Activated T-helper 2 cell treated with anti-CD3 and anti-CD28 coated beads, Interferon-gamma antibody, Interleukin-2, Interleukin-4, amounts not matched to agents 10 μg/mL and 5 μg/mL and 100 μg/mL, durations not matched to agents 14 hours and 24 hours and 36 hours (primary cell): ENCODE results near the gene MAEA. TPM values are rescaled to one million over a fixed set of nuclear protein-coding genes. Genes with fewer than 3 reads are reported as not detected.
"Not testable (repeated sequence)": the region's sequence is repeated elsewhere in the genome, so short reads cannot be mapped to it uniquely, and the experiment has no call there.

Source experiments
- DNase-seq: peaks from one replicate; pipeline ENCODE4 v3.0.0; 2021; ENCODE audit warnings: low spot score
- H3K27ac Mint-ChIP-seq: one replicate; pipeline ENCODE4 v1.8.0; 2021; ENCODE audit warnings: mixed read lengths
- H3K27me3 Mint-ChIP-seq: one replicate; pipeline ENCODE4 v1.8.0; 2021; ENCODE audit warnings: low read depth, mixed read lengths
- H3K36me3 Mint-ChIP-seq: one replicate; pipeline ENCODE4 v1.8.0; 2021; ENCODE audit warnings: low read depth, mixed read lengths
- H3K4me1 Mint-ChIP-seq: one replicate; pipeline ENCODE4 v1.8.0; 2021; ENCODE audit warnings: low read depth, mixed read lengths
- H3K4me3 Mint-ChIP-seq: one replicate; pipeline ENCODE4 v1.8.0; 2021; ENCODE audit warnings: low read depth, mild to moderate bottlenecking, moderate library complexity, mixed read lengths
- H3K9me3 Mint-ChIP-seq: one replicate; pipeline ENCODE4 v1.8.0; 2021; ENCODE audit warnings: mixed read lengths
- intact Hi-C: fragments of 100-400 bp; cut with micrococcal nuclease; formaldehyde crosslinking; loops from one replicate; pipeline ENCODE4 v1.15.1; 2023
- total RNA-seq: library from RNA; stranded (reverse); gene quantifications from 2 replicates; pipeline ENCODE4 v1.2.3, GENCODE V29; 2022

MAEA gene
- total RNA-seq, 1 donor from 2014 or later: 59.2 TPM

DNA sequence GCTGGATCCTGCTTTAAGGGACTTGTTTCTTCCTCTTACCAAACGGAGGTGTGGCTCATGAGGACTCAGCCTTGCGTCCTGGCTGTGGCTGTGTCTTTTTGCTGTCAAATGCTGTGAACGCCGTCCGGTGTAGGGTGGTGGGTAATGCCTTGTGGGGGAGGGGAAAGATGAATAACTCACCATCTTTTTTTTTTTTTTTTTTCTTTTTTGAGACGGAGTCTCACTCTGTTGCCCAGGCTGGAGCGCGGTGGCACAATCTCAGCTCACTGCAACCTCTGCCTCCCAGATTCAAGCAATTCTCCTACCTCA lies 3.0 kb downstream of the MAEA start:
- H3K9me3 Mint-ChIP-seq, H3K4me3 Mint-ChIP-seq, H3K27ac Mint-ChIP-seq, H3K27me3 Mint-ChIP-seq, DNase-seq, intact Hi-C loops: not testable (repeated sequence)
- H3K36me3 Mint-ChIP-seq: peaks cover 16% of the 10 kb centered on the region
- peaks cover 28% of the 10 kb centered on the region for H3K4me1 Mint-ChIP-seq

DNA sequence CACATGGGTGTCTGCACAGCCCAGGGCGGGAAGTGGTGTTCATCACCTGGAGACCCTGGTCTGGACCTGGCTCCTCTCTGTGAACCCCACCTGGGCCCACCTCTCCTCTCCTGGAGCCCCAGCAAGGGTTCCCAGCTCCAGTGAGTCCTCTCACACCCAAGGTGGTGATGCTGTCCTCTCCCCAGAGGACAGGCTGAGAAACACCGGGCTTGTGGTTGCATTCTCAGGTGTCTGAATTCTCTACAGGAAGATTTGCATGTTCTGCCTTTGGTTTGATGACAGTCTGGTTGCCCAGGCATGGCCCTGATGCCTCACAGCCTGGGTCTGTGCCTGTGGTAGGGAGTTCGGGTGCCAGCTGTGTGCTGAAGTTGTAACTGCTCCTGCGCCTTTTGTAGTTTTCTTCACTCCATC lies 3.8 kb downstream of the MAEA start:
- intact Hi-C loops: no loop called here
- H3K27ac Mint-ChIP-seq: no peak overlapping the region
- H3K27me3 Mint-ChIP-seq: no peaks in the 10 kb centered on the region
- no peak overlapping the region for H3K4me3 Mint-ChIP-seq
- H3K36me3 Mint-ChIP-seq: peaks cover 24% of the 10 kb centered on the region
- H3K9me3 Mint-ChIP-seq: no peaks in the 10 kb centered on the region
- no peak for DNase-seq
- peaks cover 27% of the 10 kb centered on the region for H3K4me1 Mint-ChIP-seq

DNA sequence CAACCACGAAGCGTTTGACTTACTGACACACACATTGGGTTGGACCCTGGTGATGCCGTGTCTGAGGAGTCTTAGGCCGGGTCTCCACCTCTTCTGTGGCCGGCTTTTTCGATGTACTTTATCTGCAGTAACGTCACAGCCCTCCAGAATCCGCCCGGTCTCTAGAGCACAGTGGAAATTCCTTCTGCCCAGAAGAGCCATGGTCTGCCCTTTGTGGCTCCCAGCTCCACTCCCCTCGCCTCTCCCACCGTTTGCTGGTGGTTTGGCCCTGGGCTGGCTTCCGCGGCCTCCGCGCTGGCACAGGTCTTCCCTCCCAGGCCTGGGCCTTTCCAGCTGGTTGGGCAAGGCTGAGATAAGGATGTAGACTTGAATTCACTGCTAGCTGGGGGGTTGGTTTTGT lies 4.3 kb downstream of the MAEA start:
- intact Hi-C loops: no loop called here
- H3K9me3 Mint-ChIP-seq: no peaks in the 10 kb centered on the region
- no peak overlapping the region for H3K4me3 Mint-ChIP-seq
- no peak overlapping the region for H3K27ac Mint-ChIP-seq
- H3K4me1 Mint-ChIP-seq: peaks cover 22% of the 10 kb centered on the region
- no peaks in the 10 kb centered on the region for H3K27me3 Mint-ChIP-seq
- no peak for DNase-seq
- peaks cover 26% of the 10 kb centered on the region for H3K36me3 Mint-ChIP-seq

DNA sequence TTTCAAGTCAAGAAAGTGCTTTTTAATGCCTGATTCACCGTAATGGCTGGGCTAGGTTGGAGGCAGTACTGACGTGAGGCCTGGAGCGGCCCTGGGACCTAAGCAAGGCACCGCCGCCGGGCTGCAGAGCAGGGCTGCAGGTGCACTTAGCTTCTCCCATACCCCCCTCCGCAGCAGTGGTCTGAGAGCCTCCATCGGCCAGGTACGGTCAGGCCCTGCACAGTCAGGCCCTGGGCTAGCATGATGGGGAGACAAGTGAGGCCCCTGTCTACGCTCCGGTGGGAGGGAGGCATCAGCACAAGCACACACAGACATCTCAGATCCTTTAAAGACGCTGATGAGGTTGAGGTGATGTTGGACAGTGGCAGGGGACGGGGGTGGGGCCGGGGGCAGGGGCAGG lies 4.7 kb downstream of the MAEA start:
- H3K36me3 Mint-ChIP-seq: peaks cover 30% of the 10 kb centered on the region
- no peak overlapping the region for H3K27ac Mint-ChIP-seq
- no peak overlapping the region for H3K4me3 Mint-ChIP-seq
- intact Hi-C loops: no loop called here
- H3K4me1 Mint-ChIP-seq: peaks cover 22% of the 10 kb centered on the region
- no peak for DNase-seq
- no peaks in the 10 kb centered on the region for H3K9me3 Mint-ChIP-seq
- H3K27me3 Mint-ChIP-seq: no peaks in the 10 kb centered on the region

DNA sequence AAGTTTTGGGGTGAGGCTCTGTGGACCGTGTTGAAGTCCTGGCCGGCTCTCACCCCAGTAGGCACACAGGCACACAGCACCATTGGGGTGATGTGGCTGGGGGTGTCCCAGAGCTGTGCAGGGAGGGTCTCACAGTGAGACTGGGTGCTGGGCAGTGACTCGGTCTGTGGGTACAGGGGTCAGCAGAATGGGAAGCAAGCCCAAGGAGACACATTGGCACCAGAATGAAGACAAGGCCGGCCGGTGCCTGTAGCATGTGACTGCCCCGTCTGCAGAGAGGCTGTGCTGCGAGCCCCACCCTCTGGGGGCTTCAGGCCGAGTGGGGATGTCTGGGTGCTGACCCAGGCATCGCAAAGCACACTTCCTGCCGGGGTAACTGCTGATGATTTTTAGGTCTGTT lies 5.2 kb downstream of the MAEA start:
- Mint-ChIP-seq H3K27ac (no peak overlapping the region), H3K4me3 (no peak overlapping the region), H3K9me3 (no peaks in the 10 kb centered on the region)

DNA sequence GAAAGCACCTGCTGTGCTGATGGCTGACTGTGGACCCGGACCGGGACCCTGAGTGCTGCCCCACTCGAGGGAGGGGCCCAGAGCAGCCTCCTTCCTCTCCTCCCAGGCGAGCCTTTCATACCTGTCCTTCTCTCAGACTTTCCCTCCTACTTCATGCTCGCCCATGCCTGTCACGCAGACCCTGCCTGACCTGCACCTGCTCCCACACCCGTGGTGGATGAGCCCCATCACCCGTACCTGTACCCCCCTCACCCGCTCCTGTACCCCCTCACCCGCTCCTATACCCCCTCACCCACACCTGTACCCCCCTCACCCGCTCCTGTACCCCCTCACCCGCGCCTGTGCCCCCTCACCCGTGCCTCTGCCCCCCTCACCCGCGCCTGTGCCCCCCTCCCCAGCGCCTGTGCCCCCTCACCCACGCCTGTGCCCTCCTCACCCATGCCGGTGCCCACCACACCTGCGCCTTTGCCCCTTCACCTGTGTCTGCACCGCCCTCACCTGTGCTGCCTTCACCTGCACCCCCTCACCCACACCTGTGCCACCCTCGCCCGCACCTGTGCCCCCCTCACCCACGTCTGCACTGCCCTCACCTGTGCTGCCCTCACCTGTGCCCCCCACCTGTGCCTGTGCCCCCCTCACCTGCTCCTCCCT lies 5.8 kb downstream of the MAEA start:
- H3K27me3 Mint-ChIP-seq: no peaks in the 10 kb centered on the region
- no peaks in the 10 kb centered on the region for H3K9me3 Mint-ChIP-seq
- no peak overlapping the region for H3K4me3 Mint-ChIP-seq
- H3K4me1 Mint-ChIP-seq: peaks cover 21% of the 10 kb centered on the region
- intact Hi-C loops: no loop called here
- peaks cover 41% of the 10 kb centered on the region for H3K36me3 Mint-ChIP-seq
- no peak for DNase-seq
- no peak overlapping the region for H3K27ac Mint-ChIP-seq

More for the DNA sequence above, 5.2 kb downstream of the MAEA start:
- DNase-seq: no peak
- intact Hi-C loops: no loop called here
- Mint-ChIP-seq H3K27me3 (no peaks in the 10 kb centered on the region), H3K4me1 (peaks cover 24% of the 10 kb centered on the region), H3K36me3 (peaks cover 35% of the 10 kb centered on the region)

DNA sequence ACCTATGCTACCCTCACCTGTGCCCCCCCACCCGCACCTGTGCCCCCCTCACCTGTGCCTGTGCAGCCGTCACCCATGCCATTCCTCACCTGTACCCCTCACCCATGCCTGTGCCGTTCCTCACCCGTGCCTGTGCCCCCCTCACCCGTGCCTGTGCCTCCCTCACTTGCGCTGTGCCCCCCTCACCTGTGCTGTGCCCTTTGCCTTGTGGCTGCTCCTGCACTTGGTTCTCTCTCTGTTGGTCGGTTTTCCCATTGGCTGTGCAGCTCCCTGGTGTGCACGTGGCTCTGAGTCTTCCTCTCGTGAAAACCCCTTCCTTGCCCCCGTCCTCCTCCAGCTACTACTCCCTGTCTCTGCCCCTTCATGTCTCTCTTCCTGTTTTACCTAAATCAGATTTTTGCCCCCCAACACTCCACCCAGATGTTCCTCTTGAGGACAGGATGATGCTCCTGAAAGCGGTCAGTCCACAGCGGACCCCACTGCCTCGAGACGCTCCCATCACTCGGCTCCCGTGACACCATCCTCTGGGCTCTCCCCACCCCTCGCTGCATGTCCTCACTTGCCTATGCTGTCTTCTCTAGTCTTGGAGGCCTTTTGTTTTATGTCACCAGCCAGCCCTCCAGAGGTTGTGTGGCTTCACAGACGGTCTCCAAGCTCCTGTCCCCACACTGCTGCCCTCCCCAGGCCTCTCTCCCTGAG lies 6.8 kb downstream of the MAEA start:
- DNase-seq: no peak
- no peaks in the 10 kb centered on the region for H3K9me3 Mint-ChIP-seq
- peaks cover 19% of the 10 kb centered on the region for H3K4me1 Mint-ChIP-seq
- intact Hi-C loops: no loop called here
- no peak overlapping the region for H3K4me3 Mint-ChIP-seq
- peak overlapping the region; percentile 7 for H3K27ac Mint-ChIP-seq
- no peaks in the 10 kb centered on the region for H3K27me3 Mint-ChIP-seq
- H3K36me3 Mint-ChIP-seq: peaks cover 50% of the 10 kb centered on the region

DNA sequence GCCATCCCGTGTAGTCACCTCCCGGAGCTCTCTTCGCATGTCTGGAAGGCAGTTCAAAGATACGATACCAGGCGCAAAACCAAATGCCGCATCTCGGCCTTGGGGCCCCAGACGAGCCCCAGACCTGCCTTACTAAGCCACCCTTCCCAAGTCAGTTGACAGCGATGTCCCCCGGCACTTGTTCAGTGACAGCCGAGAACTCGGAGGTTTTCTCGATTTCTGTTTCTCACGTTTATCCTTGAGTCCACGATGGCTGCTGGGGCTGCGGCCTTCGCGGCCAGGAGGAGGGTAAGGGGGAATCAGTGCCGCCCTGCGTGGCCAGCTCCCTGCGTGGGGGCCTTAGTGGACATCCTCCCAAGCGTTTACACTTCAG lies 7.3 kb downstream of the MAEA start:
- no peak overlapping the region for H3K4me3 Mint-ChIP-seq

DNA sequence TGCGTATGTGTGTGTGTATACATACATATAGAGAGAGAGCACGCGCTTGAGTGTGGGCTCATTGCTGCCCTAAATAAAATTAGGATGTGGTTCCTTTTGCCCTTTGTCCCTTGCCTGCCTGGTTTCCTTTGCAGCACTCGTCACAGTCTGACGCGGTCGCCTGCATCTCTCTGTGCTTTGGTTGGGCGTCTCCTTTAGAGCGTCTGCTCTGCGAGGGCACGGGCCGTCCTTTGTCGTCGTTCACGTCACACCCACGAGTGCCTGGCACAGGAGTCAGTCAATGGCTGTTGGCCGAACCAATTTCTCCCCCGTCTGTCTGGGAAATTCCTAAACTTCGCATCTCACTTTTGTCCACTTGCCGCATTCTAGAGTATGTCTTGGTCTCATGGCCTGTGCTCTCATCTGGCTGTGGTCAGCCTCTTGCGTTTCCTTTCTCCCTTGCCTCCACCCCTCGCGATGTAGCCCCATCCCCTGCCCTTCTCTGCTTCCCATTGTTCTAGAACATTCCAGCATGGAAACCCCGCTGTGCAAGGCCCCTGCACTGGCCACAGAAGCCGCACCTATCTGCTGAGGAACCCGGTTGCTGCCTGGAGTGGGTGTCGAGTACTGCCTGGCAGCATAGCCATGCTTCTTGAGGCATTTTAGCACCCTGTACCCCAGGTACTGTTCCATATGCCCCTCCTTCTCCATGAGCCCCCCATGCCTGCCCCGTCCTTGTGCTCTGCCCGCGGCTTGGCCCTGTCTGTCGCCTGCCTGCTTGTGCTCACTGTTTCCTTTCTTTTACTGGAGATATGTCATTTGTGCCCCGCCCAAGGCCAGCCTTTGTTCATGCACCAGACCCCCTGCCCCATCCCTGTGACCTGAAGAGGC lies 8.0 kb downstream of the MAEA start:
- Mint-ChIP-seq H3K4me1 (peaks cover 12% of the 10 kb centered on the region), H3K36me3 (peaks cover 53% of the 10 kb centered on the region), H3K4me3 (no peak overlapping the region), H3K27me3 (no peaks in the 10 kb centered on the region), H3K9me3 (no peaks in the 10 kb centered on the region), H3K27ac (peak overlapping the region; percentile 22)
- intact Hi-C loops: no loop called here
- no peak for DNase-seq

More for the DNA sequence above, 7.3 kb downstream of the MAEA start:
- Mint-ChIP-seq H3K9me3 (no peaks in the 10 kb centered on the region), H3K36me3 (peaks cover 54% of the 10 kb centered on the region), H3K27ac (no peak overlapping the region), H3K27me3 (no peaks in the 10 kb centered on the region), H3K4me1 (peaks cover 14% of the 10 kb centered on the region)
- no peak for DNase-seq
- intact Hi-C loops: no loop called here

DNA sequence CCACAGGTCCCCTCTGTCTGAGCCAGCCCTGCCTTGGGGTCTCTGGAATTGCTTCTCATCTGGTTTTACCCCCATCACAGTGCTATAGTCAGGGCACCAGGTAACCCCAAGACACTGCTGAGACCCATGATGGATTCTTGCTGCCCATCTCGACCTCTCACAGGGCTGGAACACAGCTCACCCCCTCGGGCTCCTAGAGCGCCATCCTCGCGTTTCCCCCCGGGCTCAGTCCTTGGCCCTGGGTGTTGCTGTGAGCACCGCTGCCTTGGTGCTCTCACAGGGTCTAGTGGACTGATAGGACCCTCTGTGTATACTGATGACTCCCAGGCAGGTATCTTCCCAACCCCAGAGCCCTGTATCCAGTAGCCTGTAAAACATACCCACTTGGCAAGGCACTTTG lies 8.8 kb downstream of the MAEA start:
- H3K4me1 Mint-ChIP-seq: peaks cover 12% of the 10 kb centered on the region

DNA sequence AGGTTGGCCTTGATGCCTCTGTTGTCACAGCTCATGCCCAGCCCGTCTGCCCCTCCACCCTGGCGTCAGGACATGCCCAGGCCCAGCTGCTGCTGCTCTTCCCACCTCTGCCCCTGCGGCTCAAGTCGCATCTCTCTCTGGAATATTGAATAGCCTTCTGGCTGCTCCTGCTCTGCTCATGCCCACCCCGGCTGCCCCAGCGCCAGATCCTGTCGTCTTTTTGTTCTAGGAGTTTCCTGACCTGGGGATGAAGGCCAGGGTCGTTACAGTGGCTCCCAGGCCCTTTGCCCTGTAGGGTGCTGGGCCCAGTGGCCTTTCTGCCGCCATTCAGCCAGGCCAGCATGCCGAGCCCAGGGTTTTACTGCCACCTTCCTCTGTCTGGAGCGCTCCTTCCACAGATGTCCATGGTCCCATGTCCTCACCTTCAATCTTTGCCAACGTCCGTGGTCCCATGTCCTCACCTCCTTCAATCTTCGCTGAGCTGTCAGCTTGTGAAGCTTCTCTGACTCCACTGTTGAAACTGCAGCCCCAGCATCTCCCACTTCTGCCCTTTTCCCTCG lies 9.7 kb downstream of the MAEA start:
- no peak overlapping the region for H3K4me3 Mint-ChIP-seq
- H3K27ac Mint-ChIP-seq: peak overlapping the region; percentile 31
- no peaks in the 10 kb centered on the region for H3K27me3 Mint-ChIP-seq
- no peaks in the 10 kb centered on the region for H3K9me3 Mint-ChIP-seq
- no peak for DNase-seq
- peaks cover 12% of the 10 kb centered on the region for H3K4me1 Mint-ChIP-seq
- H3K36me3 Mint-ChIP-seq: peaks cover 49% of the 10 kb centered on the region
- intact Hi-C loops: no loop called here

More for the DNA sequence above, 8.8 kb downstream of the MAEA start:
- H3K4me3 Mint-ChIP-seq: no peak overlapping the region
- H3K27ac Mint-ChIP-seq: no peak overlapping the region
- no peaks in the 10 kb centered on the region for H3K27me3 Mint-ChIP-seq
- H3K36me3 Mint-ChIP-seq: peaks cover 53% of the 10 kb centered on the region
- DNase-seq: no peak
- no peaks in the 10 kb centered on the region for H3K9me3 Mint-ChIP-seq
- intact Hi-C loops: no loop called here

DNA sequence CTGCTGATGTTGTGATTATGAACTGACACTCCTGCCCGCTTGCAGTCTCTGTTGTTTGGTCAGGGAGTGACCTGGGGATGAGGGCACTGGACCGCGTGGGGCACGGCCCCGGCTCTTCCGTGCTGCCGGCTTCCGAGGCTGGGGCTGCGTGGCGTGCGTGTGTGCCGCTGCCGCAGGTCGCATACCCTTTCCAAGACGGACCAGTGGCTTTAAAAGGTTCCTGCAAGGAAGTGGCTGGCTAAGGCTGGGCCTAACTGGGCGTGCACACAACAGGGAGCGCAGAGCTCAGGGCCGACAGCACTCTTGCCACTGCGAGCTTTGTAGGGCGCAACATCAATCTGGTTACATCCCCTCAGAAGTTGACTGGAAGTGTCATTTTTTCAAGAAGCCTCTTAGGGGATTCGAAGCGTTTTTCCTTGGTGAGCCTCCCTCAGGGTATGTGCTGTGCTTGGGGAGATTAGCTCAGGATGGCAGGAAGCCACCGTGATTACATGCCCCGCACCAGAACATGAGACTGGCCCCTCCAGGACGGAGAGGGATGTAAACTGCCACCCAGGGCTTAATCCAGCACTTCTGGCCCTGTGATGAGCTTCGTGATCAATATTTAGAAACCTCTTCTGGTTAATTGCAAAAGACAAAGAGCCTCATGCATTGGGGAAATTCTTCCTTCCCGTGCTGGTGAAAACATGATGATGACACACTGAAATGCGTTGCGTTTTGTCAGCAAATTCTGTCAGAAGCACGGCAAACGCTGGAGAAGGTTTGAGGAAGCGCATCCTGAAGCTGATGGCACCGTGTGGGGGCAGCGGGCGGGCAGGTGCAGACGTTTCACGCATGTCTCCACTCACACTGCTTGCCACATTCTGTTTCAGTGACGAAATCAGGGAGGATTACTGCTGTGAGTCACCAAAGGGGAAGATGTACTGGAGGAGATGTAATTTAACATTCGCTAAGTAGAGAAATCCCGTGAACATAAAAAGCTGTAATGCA lies 11.1 kb downstream of the MAEA start:
- intact Hi-C loops: no loop called here
- peaks cover 56% of the 10 kb centered on the region for H3K36me3 Mint-ChIP-seq
- H3K27me3 Mint-ChIP-seq: no peaks in the 10 kb centered on the region
- peak overlapping the region; percentile 5 for H3K27ac Mint-ChIP-seq
- no peak overlapping the region for H3K4me3 Mint-ChIP-seq
- DNase-seq: no peak
- no peaks in the 10 kb centered on the region for H3K9me3 Mint-ChIP-seq
- peaks cover 16% of the 10 kb centered on the region for H3K4me1 Mint-ChIP-seq
